Middle frontal gyrus (tissue), 1 donor: Measurements from ENCODE around the gene PIEZO2.
"Not testable (repeated sequence)": the region's sequence is repeated elsewhere in the genome, so short reads cannot be mapped to it uniquely, and the experiment has no call there.

ENCODE experiments used
- DNase-seq: peaks from one replicate; pipeline ENCODE4 v3.0.0-alpha.2; 2015; ENCODE audit warnings: low spot score; ENCODE audit errors: extremely low spot score

The PIEZO2 gene

DNA sequence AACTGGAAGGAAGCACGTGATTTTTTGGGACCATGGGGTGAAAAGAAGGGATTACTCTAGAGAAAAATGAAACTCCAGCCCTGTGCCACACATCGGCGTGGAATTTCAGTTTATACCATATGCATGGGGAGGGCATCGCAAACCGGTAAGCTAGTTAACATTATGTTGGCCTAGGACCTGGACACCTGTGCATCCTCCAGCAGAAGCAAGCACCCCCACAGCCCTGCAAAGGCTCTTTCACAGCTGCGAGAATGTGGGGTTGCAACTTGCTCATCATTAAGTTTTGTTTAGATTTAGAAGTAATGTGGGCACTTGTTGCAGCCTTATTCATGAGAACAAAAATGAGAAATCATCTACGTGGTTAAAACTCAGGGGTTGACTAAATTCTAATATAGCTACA is 299.2 kb downstream of the PIEZO2 start:
- DNase-seq, result no peak

DNA sequence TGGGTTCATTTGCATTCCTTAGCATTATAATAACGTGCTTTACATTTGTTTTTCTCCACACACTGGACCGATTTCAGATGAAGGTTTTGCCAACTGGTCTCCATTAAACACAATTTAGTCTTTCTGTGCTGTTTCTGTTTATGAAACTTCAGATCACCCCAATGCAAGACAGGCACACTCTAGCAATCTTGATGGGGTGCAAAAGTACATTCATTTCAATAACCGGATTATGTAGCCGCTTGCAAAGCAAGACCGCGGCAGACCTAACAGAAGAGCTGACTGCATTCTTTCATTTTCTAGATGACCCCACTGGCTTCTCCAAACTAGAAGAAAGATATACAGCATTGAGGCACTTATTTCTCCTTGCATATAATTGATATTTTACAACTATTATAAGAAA is 301.5 kb downstream of the PIEZO2 start:
- DNase-seq, result no peak

DNA sequence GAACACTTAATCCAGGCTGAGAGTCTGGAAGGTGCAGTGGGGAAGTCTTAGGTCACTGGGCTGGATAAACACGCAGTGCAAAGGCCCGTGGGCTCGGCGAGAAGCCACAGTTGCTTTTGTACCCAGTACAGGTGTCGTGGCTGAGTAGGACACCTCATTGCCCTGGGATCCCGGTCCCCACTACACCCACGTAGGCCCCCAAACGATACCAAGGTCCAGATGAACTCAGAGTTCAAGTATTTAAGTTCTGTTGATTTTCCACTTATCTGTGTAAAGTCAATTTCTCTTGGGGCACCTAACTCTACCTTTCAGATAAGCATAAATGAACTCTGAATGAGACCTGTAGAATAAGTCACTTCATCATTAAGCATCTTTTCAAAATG is 302.0 kb downstream of the PIEZO2 start:
- DNase-seq, result no peak

DNA sequence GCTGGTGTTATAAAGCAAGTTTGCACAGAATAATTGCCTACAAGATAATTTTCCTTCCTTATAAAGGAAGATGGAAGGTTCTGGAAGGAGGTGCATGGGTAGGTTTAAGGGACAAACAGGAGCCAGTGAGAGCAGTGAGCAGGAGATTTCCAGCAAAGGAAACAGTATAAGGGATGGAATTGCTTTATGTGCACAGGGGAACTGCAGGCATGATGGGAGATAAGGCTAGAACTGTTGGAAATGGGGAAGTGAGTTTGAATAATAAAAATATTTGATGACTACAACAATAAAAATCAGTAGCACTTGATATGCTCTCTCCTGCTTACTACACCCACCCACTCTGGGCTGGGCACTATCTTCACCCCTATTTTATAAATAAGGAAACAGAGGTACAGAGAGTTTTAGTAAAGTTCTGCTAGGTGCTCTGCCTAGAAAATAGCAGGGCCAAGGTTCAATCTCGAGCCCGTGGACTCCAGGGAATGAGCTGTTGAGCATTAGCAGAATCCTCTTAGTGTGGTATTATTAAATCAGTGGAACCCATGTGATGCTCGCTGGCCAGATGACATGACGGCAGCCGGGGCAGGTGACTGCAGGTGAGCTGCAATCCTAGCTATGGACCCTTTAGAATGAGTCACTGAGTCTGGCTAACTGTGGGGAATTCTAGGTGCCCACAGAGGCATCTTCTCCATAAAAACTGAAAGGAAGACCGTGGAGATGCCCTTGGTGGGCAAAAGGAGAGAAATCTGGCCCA is 302.5 kb downstream of the PIEZO2 start:
- no peak for DNase-seq

DNA sequence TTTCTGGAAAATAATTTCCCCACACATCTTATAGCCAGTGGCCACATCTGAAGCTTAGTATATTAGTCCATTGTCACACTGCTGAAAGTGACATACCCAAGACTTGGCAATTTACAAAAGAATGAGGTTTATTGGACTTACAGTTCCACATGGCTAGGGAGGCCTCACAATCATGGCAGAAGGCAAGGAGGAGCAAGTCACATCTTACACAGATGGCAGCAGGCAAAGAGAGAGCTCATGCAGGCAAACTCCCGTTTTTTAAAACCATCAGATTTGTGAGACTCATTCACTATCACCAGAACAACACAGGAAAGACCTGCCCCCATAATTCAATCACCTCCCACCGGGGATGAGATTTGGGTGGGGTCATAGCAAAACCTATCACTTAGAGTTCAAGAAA is 303.3 kb downstream of the PIEZO2 start:
- not testable (repeated sequence) for DNase-seq

GRCh38 chr18:10843565-10843964 is 305.8 kb downstream of the PIEZO2 start:
- no peak for DNase-seq

GRCh38 chr18:10842861-10843260 is 306.5 kb downstream of the PIEZO2 start:
- DNase-seq, result no peak

GRCh38 chr18:10842371-10842770 is 307.0 kb downstream of the PIEZO2 start:
- DNase-seq, result no peak

- DNase-seq, result no peak
These were observed 308.2 kb downstream of the PIEZO2 start for GRCh38 chr18:10841203-10841602.

GRCh38 chr18:10840743-10841142 is 308.6 kb downstream of the PIEZO2 start:
- DNase-seq, result no peak

DNA sequence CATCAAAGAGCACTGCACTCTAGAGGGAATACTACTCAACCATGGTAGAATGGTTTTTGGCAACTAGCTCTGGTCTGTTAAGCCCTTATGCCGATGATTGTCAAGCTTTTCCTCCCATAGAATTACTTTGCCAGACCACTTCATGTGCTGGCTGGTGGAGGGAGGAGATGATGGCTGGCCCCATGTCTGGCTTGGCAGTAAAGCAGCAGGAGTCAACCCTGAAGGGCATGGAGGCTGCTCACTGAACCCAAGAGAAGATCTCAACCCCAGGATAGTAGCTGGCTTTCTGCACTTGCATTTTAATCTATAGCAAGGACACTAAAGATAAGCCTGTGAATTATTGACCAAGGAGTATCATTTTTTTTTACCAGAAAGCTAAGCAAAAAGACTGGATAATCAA is 309.9 kb downstream of the PIEZO2 start:
- DNase-seq, result no peak

DNA sequence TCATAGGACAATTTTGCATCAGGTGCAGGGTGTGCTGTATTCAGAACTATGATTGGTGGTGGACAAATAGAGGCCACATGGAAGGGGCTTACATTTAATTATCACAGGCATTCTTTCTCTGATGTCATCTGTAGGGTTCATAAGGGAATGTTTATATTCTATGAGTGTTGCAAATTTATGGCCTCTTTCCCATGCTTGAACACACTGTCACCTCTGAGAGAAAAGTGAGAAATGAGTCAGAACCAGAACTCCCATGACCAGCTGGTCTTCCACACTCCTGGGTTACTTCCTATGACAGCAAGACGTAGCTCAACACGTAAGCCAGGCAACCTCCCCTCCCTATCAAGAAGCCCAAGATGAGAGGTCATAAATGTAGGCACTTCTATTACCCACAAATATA is 310.8 kb downstream of the PIEZO2 start:
- DNase-seq, result no peak

GRCh38 chr18:10834128-10834815 is 315.1 kb downstream of the PIEZO2 start:
- no peak for DNase-seq

- DNase-seq, result no peak
These were observed 315.7 kb downstream of the PIEZO2 start for GRCh38 chr18:10833656-10834055.

- DNase-seq, result no peak
These were observed 323.0 kb downstream of the PIEZO2 start for GRCh38 chr18:10826400-10826799.

- DNase-seq, result no peak
These were observed 326.9 kb downstream of the PIEZO2 start for GRCh38 chr18:10822456-10822855.

DNA sequence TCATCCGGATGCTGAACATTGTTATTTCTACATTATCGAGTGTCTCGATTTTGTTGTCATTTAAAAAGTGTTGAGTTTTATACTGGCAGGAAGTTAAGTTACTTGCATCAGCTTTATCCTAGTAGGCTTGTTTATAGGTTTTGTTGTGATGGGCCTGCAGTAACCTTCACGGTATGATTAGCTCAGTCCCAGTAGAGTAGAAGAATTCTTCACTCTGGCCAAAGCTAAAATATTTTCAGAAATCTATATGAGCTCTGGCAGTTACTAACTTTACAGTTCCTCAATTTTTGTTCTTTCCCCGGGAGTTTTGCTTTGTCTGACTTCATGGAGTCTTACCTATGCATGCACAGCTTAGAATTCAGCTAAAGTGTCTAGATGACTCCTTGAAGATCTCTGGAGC is 328.7 kb downstream of the PIEZO2 start:
- no peak for DNase-seq

GRCh38 chr18:10814336-10814735 is 335.0 kb downstream of the PIEZO2 start:
- DNase-seq, result no peak

GRCh38 chr18:10805587-10806118 is 343.7 kb downstream of the PIEZO2 start:
- DNase-seq, result no peak

- no peak for DNase-seq
These were observed 345.2 kb downstream of the PIEZO2 start for GRCh38 chr18:10804126-10804525.

DNA sequence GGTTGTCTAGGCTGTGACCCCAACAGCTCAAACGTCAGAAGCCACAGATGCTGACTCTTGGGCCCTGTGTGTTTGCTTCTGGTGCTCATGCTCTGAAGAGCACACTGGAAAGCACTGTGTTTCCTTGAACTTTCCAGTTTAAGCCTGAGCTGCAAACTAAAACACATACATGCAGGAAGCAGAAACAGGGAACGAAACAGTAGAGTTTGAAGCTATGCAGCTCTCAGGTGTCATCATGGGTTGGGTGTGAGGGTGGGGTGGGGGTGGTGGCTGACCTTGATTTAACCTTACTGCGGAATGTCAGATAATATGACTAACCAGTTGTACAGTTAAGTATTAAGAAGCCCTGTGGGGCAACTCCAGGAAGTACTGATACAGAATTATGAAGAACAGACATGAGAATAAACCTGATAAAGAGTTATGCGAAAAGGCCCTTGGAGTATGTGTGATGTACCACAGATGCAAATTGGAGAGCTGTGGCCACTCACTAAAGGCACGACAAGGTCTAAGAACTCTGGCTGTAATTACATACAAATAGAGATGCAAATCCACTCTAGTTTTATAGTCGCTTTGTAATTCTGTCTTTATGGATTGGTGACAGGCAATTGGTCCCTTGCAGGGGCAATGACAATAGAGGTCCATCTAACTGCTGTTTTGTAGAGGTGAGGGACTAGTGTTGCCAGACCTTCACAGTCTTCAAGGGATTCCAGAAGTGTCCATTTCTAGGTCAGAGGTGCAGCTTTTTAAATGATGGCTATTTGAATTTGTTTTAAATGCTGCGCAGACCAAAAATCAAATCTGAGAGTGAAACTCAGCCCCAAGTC is 350.4 kb downstream of the PIEZO2 start:
- no peak for DNase-seq

DNA sequence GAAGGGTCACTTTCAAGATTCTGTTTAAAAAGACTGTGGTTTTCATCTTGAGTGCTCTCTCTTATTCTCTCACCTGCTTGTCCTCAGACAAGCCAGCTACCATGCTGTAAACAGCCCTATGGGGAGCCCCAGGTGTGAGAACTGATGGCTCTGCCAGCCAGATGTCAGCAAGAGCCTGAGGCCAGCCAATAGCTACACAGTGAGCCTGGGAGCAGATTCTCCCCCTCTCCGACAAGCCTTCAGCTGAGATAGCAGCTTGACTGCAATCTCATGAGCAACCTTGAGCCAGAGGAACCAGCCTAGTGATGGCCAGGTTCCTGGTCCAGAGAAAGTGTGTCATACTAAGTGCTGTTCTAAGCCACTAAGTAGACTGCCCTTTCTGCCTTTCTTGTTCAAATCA is 351.5 kb downstream of the PIEZO2 start:
- no peak for DNase-seq
